Neural crest cell (in vitro differentiated cells): ENCODE results near the gene PKN1. TPM values are rescaled to one million over a fixed set of nuclear protein-coding genes. Genes with fewer than 3 reads are reported as not detected.

Experiments used
- DNase-seq: peaks from one replicate; pipeline ENCODE4 v3.0.0; 2021; ENCODE audit warnings: low read depth, mixed read lengths, low spot score
- H3K27ac Mint-ChIP-seq: one replicate; pipeline ENCODE4 v1.8.0; 2021; ENCODE audit warnings: mild to moderate bottlenecking, mixed read lengths; ENCODE audit not compliant: unreplicated experiment
- H3K27me3 Mint-ChIP-seq: 2 replicates; pipeline ENCODE4 v1.8.0; 2021; ENCODE audit warnings: low read depth, mild to moderate bottlenecking, mixed read lengths
- H3K36me3 Mint-ChIP-seq: 2 replicates; pipeline ENCODE4 v1.8.0; 2021; ENCODE audit warnings: low read depth, mild to moderate bottlenecking, mixed read lengths
- H3K4me1 Mint-ChIP-seq: 2 replicates; pipeline ENCODE4 v1.8.0; 2021; ENCODE audit warnings: mixed read lengths
- H3K4me3 Mint-ChIP-seq: one replicate; pipeline ENCODE4 v1.8.0; 2021; ENCODE audit warnings: mild to moderate bottlenecking, mixed read lengths
- H3K9me3 Mint-ChIP-seq: 2 replicates; pipeline ENCODE4 v1.8.0; 2021; ENCODE audit warnings: mixed read lengths
- total RNA-seq: library from RNA; stranded (reverse); gene quantifications from 2 replicates; pipeline ENCODE4 v1.2.1, GENCODE V29; 2021
- TF ChIP-seq, protein P1 (sequence below): fragments of 200-600 bp; sonication (generic); conservative IDR thresholded peaks from 2 replicates; pipeline ENCODE4 v1.5.0; 2021; ENCODE audit warnings: antibody characterized with exemption, mild to moderate bottlenecking

PKN1 gene
- total RNA-seq, 1 donor from 2014 or later, result 126 TPM

DNA sequence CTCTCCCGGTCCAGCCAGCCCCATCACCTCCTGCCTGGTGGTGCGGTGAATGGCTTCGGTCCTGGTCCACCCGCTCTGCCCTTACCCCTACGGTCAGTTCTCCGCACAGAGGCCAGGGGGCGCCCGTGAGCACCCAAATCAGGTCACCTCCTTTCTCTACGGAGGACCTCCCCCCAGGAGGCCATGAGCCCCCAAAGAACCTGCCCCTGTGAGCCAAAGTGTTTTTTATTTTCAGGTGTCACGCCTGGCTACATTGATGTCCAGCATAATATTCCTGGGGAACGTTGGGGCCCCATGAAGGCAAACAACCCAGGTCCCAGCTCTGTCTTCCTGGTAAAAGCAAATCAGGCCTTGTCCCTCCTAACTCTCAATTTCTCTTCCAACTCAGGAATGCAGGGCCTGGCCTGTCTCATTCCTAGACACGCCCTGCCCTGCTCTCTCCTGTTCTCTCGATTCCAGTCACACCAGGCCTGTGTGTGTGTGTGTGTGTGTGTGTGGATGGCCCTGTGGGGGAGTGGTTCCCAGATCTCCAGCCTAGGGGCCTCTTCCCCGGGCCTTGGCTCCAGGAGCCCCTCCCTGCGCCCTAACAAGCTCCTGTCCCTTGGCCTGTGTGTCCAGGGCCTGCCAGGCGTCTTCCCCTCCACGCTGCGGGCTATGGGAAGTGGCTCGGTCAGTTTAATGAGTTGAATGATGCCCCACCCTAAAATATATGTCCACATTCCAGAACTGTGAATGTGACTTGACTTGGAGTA lies 72.6 kb downstream of the PKN1 start:
- Mint-ChIP-seq H3K4me1 (peaks cover 28% of the 10 kb centered on the region), H3K4me3 (no peak overlapping the region), H3K36me3 (no peaks in the 10 kb centered on the region), H3K27me3 (no peaks in the 10 kb centered on the region), H3K27ac (no peak overlapping the region), H3K9me3 (no peaks in the 10 kb centered on the region)
- peak; percentile 65 for DNase-seq
- TF ChIP-seq, protein P1, sequence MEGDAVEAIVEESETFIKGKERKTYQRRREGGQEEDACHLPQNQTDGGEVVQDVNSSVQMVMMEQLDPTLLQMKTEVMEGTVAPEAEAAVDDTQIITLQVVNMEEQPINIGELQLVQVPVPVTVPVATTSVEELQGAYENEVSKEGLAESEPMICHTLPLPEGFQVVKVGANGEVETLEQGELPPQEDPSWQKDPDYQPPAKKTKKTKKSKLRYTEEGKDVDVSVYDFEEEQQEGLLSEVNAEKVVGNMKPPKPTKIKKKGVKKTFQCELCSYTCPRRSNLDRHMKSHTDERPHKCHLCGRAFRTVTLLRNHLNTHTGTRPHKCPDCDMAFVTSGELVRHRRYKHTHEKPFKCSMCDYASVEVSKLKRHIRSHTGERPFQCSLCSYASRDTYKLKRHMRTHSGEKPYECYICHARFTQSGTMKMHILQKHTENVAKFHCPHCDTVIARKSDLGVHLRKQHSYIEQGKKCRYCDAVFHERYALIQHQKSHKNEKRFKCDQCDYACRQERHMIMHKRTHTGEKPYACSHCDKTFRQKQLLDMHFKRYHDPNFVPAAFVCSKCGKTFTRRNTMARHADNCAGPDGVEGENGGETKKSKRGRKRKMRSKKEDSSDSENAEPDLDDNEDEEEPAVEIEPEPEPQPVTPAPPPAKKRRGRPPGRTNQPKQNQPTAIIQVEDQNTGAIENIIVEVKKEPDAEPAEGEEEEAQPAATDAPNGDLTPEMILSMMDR, result peak; percentile 84

DNA sequence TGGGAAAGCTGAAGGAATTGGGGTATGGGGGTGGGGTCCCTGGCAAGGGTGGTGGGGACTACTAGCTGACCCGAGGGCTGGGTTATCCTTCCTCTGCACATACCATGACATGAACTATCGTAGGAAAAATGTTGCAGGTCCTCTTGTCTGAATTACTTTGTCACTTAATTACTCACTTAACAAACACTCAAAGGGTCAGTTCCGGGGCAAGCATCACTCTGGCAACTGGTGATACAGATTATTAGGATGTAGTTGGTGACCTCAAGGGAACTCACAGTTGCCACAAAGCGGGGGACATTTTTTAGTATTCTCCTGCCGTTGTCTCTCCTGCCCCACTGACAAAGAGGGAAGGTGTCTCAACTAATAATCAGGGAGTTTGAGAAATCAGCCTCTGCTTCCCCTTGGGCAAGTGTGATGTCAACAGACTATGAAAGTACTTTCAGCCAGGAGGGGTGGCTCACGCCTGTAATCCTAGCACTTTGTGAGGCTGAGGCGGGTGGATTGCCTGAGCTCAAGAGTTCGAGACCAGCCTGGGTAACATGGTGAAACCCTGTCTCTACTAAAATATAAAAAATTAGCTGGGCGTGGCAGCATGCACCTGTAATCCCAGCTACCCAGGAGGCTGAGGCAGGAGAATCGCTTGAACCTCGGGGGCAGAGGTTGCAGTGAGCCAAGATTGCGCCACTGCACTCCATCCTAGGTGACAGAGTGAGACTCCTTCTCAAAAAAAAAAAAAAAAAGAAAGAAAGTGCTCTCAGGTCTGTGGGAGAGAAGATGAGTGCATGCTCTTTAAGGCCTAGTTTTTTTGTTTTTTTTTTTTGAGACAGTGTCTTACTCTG lies 74.8 kb downstream of the PKN1 start:
- Mint-ChIP-seq H3K4me1 (peaks cover 39% of the 10 kb centered on the region), H3K27ac (no peak overlapping the region), H3K4me3 (no peak overlapping the region), H3K9me3 (no peaks in the 10 kb centered on the region), H3K36me3 (no peaks in the 10 kb centered on the region), H3K27me3 (no peaks in the 10 kb centered on the region)
- TF ChIP-seq, protein P1, result no peak
- DNase-seq, result no peak

DNA sequence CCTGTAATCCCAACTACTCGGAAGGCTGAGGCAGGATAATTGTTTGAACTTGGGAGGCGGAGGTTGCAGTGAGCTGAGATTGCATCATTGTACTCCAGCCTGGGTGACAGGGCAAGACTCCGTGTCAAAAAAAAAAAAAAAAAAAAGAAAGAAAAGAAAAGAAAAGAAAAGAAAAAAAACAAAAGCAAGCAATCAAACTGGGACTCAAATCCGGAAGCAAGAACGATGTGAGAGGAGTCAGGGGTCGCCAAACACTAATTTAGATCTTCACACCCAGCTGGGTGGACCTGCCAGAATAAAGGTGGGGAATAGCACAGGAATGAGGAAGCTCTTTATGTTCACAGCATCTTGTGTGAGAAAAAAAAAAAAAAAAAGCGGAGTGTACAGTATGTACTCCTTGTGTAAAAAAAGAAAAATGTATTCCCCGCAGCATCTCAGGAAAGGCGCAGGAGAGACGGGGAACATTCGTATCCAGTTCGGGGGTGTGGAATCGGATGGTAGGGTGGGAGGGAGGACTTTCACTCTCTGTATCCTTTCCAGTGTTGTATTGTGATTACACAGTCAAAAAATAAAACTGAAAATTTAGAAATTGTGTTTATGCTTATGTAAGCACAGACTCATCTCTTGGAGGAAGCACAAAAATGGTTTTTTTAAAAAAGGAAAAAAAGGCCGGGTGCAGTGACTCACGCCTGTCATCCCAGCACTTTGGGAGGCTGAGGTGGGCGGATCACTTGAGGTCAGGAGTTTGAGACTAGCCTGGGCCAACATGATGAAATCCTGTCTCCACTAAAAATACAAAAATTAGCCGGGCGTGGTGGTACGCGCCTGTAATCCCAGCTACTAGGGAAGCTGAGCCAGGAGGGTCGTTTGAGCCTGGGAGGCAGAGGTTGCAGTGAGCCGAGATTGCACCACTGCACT lies 77.5 kb downstream of the PKN1 start:
- Mint-ChIP-seq H3K36me3 (peaks cover 13% of the 10 kb centered on the region), H3K27ac (peak overlapping the region; percentile 35), H3K4me3 (peak overlapping the region; percentile 62), H3K27me3 (no peaks in the 10 kb centered on the region), H3K4me1 (peaks cover 40% of the 10 kb centered on the region), H3K9me3 (no peaks in the 10 kb centered on the region)
- no peak for DNase-seq
- TF ChIP-seq, protein P1, result no peak

DNA sequence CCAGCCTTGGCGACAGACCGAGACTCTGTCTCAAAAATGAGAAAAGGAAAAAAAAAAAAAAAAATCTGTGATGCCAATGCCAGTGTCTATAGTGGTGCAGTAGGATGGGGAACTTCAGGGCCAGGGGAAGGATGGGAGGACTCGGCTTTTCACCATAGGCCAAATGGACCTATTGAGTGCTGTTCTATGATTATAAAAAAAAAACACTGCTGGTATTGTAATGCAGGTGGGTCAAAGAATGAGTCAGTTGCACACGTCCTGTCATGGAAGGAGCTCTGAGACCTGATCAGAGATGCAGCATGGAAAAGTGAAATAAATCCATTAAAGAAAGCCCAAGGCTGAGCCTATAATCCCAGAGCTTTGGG lies 78.1 kb downstream of the PKN1 start:
- Mint-ChIP-seq H3K4me1 (peaks cover 45% of the 10 kb centered on the region), H3K27me3 (no peaks in the 10 kb centered on the region), H3K36me3 (peaks cover 19% of the 10 kb centered on the region), H3K9me3 (no peaks in the 10 kb centered on the region), H3K4me3 (peak overlapping the region; percentile 56), H3K27ac (no peak overlapping the region)
- no peak for DNase-seq
- TF ChIP-seq, protein P1, result no peak

DNA sequence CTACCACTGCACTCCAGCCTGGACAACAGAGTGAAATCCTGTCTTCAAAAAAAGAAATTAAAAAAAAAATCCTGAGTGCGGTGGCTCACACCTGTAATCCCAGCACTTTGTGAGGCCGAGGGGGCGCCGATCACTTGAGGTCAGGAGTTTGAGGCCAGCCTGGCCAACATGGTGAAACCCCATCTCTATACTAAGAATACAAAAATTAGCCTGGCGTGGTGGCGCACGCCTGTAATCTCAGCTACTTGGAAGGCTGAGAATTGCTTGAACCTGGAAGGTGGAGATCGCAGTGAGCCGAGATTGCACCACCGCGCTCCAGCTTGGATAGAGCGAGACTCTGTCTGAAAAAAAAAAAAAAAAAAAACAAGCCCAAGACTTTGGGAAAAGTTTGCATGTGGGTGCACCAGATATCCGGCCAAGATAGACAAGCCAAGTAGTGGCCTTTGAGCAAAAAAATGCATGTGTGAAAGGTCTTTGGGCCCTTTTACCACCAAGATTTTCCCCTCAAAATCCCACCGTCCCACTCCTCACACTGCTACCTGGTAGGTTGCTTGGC lies 79.4 kb downstream of the PKN1 start:
- Mint-ChIP-seq H3K4me3 (peak overlapping the region; percentile 47), H3K27ac (no peak overlapping the region), H3K36me3 (peaks cover 25% of the 10 kb centered on the region), H3K9me3 (no peaks in the 10 kb centered on the region), H3K4me1 (peaks cover 56% of the 10 kb centered on the region), H3K27me3 (no peaks in the 10 kb centered on the region)
- TF ChIP-seq, protein P1, result no peak
- no peak for DNase-seq
